Stimulated activated memory B cell treated with anti-CD40 and anti-IgM and Interleukin-4, amounts not matched to agents 10 μg/mL and 1 μg/mL and 100 μg/mL, for 72 hours (primary cell): ENCODE data around the gene RER1.

ENCODE experiments used
- ATAC-seq: fragments of 150-1000 bp; cut with Tn5 transposase; 2 replicates; pipeline ENCODE4 v1.10.0; 2021
- H3K27ac Mint-ChIP-seq: one replicate; pipeline ENCODE4 v1.8.0; 2022; ENCODE audit warnings: mild to moderate bottlenecking, mixed read lengths
- H3K27me3 Mint-ChIP-seq: one replicate; pipeline ENCODE4 v1.8.0; 2022; ENCODE audit warnings: mixed read lengths
- H3K36me3 Mint-ChIP-seq: one replicate; pipeline ENCODE4 v1.8.0; 2022; ENCODE audit warnings: mixed read lengths
- H3K4me1 Mint-ChIP-seq: one replicate; pipeline ENCODE4 v1.8.0; 2022; ENCODE audit warnings: mixed read lengths
- H3K4me3 Mint-ChIP-seq: one replicate; pipeline ENCODE4 v1.8.0; 2022; ENCODE audit warnings: mild to moderate bottlenecking, moderate library complexity, mixed read lengths
- H3K9me3 Mint-ChIP-seq: one replicate; pipeline ENCODE4 v1.8.0; 2022; ENCODE audit warnings: mixed read lengths

The RER1 gene

DNA sequence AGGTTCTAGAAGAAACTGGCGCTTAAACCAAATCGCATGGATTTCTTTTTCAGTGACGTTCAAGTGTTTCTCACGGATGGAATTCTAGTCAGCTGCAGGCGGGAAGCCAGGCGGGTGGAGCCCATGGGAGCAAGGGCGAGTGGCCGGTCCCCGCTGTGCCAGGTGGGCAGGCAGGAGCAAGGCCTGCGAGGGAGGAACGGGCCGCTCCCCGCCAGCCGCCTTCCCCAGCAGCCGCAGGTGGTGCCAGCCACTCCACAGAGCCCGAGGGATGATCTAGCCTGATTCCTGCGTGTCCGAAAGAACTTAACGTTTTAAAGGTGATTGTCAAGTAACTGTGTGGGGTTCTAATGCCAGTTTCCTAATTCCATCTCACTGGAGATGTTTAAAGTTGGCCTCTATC is 11.6 kb downstream of the RER1 start:
- no peak for ATAC-seq
- no peak overlapping the region for H3K27ac Mint-ChIP-seq
- H3K4me1 Mint-ChIP-seq: peaks cover 6% of the 10 kb centered on the region
- no peaks in the 10 kb centered on the region for H3K9me3 Mint-ChIP-seq
- no peak overlapping the region for H3K4me3 Mint-ChIP-seq
- H3K27me3 Mint-ChIP-seq: no peaks in the 10 kb centered on the region
- H3K36me3 Mint-ChIP-seq: peaks cover 50% of the 10 kb centered on the region

DNA sequence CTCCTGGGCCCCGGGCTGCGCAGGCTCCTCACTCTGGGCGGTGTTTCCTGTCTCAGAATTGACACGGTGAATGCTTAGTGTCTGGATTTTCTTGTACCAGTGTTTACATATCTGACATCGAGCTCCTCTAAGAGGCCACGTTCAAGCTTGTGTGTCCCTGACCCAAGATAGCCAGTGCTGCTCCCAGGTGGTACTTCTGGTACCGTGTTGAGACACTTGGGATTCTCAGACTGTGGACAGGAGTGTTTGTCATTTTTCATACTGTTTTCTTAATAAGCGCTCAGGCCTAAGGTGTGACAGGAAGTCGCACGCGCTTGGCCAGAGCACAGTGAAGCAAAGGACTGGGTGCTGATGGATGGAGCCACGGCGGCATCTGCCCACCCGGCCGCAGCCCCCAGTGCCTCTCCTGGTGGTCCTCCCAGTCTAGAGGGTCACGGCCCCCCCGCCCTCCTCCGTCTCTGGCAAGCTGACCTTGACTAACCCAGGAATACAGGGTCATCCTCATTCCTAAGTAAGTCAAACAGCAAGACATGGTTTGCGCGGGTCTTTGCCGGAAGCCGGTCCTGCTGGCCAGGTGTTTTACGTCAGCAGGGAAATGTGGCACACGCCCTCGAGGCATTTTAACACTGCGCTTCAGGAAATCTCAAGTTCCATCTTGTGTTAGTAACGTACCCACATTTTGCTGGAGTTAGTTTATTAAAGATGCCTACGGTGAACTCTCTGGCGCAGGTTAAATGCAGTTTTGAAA is 12.7 kb downstream of the RER1 start:
- ATAC-seq: no peak
- H3K4me3 Mint-ChIP-seq: no peak overlapping the region
- peaks cover 47% of the 10 kb centered on the region for H3K36me3 Mint-ChIP-seq
- H3K9me3 Mint-ChIP-seq: no peaks in the 10 kb centered on the region
- peaks cover 6% of the 10 kb centered on the region for H3K4me1 Mint-ChIP-seq
- H3K27ac Mint-ChIP-seq: no peak overlapping the region
- no peaks in the 10 kb centered on the region for H3K27me3 Mint-ChIP-seq

DNA sequence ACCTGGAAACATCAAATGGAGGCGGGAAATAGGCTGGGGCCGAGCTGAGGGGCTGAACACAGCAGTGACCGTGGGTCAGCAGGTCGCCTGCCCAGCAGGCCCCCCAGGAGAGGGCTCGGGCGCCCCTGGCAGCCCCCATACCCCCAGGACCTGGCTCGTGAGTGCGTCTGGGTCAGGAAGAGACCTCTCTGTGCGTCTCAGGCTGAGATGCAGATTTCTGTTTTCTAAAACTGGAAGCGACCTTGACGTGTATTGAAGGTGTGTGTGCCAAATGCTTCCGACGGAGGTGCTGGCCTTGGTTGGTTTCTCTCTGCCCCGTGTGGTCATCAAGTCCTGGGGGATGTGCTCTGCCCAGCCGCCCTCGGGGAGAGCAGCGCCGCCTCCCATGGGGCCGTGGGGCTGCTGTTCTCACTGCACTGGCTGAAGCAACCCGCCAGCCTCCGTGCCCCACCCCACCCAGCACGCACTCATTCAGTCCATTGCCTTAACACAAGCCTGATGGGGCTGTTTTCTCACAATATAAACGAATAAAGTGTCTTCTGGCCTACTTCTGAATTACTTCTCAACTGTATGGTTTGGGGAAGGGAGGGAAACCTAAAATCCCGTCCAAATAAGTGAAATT is 13.4 kb downstream of the RER1 start:
- H3K4me3 Mint-ChIP-seq: no peak overlapping the region
- H3K27ac Mint-ChIP-seq: no peak overlapping the region
- no peaks in the 10 kb centered on the region for H3K27me3 Mint-ChIP-seq
- no peak for ATAC-seq
- H3K9me3 Mint-ChIP-seq: no peaks in the 10 kb centered on the region
- peaks cover 46% of the 10 kb centered on the region for H3K36me3 Mint-ChIP-seq
- peaks cover 11% of the 10 kb centered on the region for H3K4me1 Mint-ChIP-seq

DNA sequence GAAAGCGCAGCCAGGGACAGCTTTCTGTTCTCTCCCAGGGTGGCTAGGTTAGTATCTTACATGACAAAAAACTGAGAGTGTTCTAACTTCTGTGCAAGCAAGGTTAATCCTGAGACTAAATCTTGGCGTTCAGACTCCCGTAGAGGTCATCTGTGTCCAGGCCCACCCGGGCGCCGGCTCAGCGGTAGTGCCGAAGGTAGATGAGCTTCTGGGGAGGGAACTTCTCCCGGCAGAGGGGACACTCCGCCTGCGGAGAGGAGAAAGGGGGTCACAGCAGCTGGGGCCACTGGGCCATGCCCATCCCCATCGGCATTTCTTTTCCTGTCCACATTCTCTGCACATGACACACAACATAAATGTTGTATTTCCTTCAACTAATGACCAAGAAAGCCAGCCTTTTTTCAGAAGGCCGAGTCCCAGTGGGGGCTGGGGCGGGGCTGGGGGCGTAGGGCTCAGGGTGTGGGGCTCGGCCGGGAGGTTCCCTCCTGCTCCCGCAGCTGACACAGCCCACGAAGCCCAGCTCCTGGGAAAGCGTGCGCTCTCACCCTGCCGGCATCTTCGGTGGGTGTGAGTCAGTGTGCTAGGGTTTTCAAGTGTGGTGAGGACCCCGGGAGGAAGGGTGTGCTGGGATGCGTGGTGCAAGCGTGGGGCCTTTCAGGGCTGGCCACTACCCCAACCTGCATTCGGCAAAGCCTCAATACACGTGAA is 14.1 kb downstream of the RER1 start:
- Mint-ChIP-seq H3K4me1 (peaks cover 17% of the 10 kb centered on the region), H3K27me3 (no peaks in the 10 kb centered on the region), H3K36me3 (peaks cover 39% of the 10 kb centered on the region), H3K4me3 (no peak overlapping the region), H3K9me3 (no peaks in the 10 kb centered on the region), H3K27ac (no peak overlapping the region)
- ATAC-seq: no peak

DNA sequence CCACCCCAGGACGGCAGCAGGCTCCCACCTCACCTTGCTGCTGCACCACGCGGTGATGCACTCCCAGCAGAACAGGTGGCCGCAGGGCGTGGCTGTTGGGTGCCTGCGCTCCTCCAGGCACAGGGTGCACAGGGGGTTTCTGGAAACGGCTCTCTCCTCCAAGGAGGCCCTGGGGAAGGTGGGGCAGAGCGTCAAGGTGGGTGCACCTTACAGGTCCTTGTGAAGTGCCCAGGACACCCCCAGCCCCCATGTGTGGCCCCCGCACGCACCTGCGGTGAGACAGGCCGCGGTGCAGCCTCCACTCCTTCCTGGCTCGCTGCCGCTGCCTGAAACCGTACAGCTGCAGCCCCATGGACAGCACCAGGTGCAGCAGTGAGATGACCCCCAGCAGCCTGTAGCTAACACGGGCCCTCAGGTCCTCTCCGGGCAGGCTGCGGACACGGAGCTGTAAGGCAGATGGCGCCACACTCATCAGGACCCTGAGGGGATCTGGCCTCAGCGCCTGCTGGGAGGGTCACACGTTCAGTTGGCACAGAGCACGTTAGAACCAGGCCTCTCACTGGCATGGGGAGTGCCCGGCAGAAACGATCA is 14.9 kb downstream of the RER1 start:
- Mint-ChIP-seq H3K4me3 (no peak overlapping the region), H3K4me1 (peaks cover 22% of the 10 kb centered on the region), H3K9me3 (no peaks in the 10 kb centered on the region), H3K36me3 (peaks cover 32% of the 10 kb centered on the region), H3K27ac (no peak overlapping the region), H3K27me3 (no peaks in the 10 kb centered on the region)
- no peak for ATAC-seq

DNA sequence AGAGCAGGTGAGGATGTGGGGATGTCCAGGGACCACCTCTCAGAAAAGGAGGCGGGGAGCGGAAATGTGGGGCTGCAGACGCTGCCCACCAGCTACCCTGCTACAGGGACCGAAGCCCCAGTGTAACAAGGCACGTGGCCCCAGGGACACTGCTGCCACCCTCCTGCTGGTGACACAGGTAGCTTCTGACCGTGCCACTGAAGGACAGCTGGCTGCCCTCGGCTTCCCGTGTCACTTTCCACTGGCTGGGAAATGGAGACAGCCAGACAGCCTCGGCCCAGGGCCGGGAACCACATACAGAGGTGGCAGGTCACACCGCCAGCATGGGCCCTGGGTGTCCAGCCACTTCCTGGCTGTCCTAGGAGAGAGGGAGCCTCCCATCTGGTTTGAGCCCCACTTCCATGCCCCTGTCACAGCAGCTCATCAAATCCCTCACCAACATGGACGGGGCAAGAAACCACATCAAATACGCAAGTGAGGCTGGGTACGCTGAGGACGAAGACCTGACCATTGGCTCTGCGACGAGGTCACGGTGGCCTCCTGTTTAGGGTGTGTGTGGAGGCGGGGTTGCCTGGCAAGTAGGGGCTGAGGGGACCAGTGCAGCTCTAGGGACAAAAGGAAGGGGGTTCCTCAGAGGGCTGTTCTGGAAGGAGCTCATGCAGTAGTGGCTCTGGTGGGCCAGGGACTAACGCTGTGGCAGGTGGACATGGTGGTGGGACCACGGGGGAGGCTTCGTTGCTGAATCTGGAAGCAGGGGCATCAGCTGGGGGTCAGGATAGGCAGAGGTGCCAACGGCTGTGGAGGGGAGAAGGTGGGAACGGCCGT is 15.7 kb downstream of the RER1 start:
- H3K27ac Mint-ChIP-seq: no peak overlapping the region
- ATAC-seq: no peak
- peaks cover 24% of the 10 kb centered on the region for H3K36me3 Mint-ChIP-seq
- H3K27me3 Mint-ChIP-seq: no peaks in the 10 kb centered on the region
- peaks cover 22% of the 10 kb centered on the region for H3K4me1 Mint-ChIP-seq
- no peak overlapping the region for H3K4me3 Mint-ChIP-seq
- H3K9me3 Mint-ChIP-seq: no peaks in the 10 kb centered on the region

DNA sequence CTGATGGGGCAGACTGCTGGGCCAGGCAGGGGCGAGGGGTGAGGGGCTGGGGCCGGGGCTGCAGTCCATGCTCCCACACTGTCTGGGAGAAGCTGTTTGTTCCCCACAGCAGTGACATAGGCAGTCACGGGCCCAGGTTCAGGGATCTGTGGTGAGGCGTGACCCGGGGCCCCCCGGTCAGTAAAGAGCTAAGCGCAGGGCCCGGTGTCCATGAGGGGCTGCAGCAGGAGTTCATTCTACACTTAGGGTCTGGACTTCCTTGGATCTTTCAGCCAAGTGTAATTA is 16.3 kb downstream of the RER1 start:
- ATAC-seq: no peak
- Mint-ChIP-seq H3K27ac (no peak overlapping the region), H3K27me3 (no peaks in the 10 kb centered on the region), H3K9me3 (no peaks in the 10 kb centered on the region), H3K36me3 (peaks cover 22% of the 10 kb centered on the region), H3K4me3 (no peak overlapping the region), H3K4me1 (peaks cover 22% of the 10 kb centered on the region)

DNA sequence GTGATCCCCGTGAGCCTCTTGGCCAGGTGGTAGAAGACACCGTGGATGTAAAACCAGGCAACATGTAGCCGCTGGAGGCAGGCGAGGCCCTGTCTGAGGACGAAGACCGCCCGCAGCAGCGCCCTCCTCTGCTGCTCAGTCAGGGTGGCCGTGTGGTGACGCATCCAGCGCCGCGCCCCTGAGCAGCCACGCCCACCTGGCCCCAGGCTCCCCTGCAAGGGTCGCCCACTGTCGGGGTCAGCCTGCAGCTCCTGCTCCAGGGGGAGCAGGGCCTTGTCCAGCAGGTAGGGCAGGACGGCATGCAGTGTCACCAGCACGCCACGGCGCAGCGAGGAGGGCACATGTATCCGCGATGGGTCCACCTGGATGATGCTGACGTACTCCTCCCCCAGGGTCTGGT is 16.8 kb downstream of the RER1 start:
- Mint-ChIP-seq H3K9me3 (no peaks in the 10 kb centered on the region), H3K4me3 (no peak overlapping the region), H3K27ac (no peak overlapping the region), H3K4me1 (peaks cover 22% of the 10 kb centered on the region), H3K27me3 (no peaks in the 10 kb centered on the region), H3K36me3 (peaks cover 18% of the 10 kb centered on the region)
- ATAC-seq: no peak

DNA sequence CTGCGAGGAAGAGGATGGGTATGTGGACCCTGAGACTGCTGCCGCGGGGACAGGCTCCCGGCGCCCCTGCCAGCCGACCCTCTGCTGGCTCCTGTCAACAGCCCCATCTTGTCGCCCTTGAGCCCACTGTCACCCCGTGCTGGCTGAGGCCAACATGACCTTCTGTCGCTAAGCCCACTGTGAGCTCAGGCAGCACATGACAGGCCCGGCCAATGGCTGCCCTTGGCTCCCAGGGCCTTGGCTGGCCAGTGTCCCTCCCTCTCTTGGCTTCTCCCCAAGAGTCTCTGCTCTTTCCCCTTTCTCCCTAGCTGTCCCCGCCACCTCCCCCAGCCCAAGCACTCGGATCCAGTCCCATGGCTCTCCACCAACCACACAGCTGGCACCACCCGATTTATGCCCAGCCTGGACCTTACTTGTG is 17.2 kb downstream of the RER1 start:
- H3K27me3 Mint-ChIP-seq: no peaks in the 10 kb centered on the region
- peaks cover 26% of the 10 kb centered on the region for H3K4me1 Mint-ChIP-seq
- no peak overlapping the region for H3K27ac Mint-ChIP-seq
- no peaks in the 10 kb centered on the region for H3K9me3 Mint-ChIP-seq
- ATAC-seq: no peak
- peaks cover 18% of the 10 kb centered on the region for H3K36me3 Mint-ChIP-seq
- no peak overlapping the region for H3K4me3 Mint-ChIP-seq

DNA sequence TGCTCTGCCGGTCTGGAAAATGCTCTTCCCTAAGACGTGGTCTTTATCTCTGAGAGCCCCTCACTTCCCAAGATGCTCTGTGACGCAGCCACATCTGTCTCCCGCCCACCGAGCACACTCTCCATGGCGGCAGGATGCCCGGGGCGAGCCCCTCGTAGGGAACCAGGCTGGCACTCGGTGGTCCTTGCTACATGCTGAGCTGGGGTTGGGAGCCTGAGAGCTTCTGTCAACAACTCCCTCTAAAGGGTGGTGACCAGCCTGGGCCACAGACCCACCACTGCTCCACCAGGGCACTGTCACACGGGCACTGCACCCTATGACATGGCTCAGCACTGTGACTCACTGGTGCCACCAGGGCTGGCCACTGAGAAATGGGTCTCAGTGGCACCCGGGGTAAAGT is 18.1 kb downstream of the RER1 start:
- no peaks in the 10 kb centered on the region for H3K9me3 Mint-ChIP-seq
- ATAC-seq: no peak
- H3K27ac Mint-ChIP-seq: peak overlapping the region; percentile 37
- peaks cover 35% of the 10 kb centered on the region for H3K4me1 Mint-ChIP-seq
- H3K36me3 Mint-ChIP-seq: peaks cover 18% of the 10 kb centered on the region
- H3K27me3 Mint-ChIP-seq: no peaks in the 10 kb centered on the region
- no peak overlapping the region for H3K4me3 Mint-ChIP-seq

DNA sequence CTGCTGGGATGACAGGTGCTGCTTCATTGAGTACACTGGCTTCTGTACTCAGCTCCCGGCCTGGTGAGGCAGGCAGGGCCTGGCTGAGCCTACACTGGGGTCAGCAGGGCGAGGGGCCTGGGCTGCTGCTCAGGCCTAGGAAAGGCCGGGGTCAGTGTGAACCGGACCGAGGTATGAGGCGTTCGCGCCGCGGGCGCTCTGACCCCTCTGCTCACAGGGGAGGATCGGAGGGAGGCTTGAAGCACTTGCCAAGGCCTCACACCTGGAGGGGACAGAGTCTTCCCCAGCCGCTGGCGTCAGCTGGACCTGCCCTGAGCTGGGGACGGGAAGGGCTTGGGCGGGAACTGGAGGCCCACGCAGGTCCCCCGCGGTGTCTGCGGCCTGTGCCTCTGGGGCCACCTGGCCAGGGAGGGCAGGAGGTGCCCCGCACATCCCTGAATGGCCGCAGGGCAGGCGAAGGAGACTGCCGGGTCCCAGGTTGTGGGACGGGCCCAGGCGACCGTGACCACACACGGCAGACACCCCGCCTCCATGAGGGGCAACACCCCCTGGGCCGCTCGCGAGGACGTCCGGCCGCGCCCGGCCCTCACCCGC is 20.3 kb downstream of the RER1 start:
- ATAC-seq: peak; percentile 38
- peaks cover 54% of the 10 kb centered on the region for H3K4me1 Mint-ChIP-seq
- peak overlapping the region; percentile 89 for H3K4me3 Mint-ChIP-seq
- H3K27ac Mint-ChIP-seq: peak overlapping the region; percentile 89
- H3K27me3 Mint-ChIP-seq: no peaks in the 10 kb centered on the region
- no peaks in the 10 kb centered on the region for H3K9me3 Mint-ChIP-seq
- peaks cover 18% of the 10 kb centered on the region for H3K36me3 Mint-ChIP-seq

DNA sequence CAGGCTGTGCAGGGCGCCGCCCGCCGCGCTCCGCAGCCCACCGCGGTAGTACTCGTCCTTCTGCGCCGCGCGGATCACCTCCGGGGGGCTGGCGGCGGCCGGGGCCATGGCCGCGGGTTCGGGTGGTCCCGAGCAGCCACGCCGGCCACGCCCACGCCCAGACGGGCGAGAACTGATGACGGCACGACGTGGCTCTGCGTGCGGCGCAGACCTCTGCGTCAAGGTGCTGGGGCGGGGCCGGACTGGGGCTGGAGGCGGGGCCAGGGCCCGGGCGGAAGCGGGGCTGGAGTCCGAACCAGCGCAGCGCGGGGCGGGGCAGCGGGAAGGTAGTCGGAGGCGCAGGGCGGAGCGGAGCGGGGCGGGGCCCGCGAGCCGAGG is 20.7 kb downstream of the RER1 start, which contains the start of gene PEX10:
Gene PEX10 (minus strand): TSS at position 170 of the 378 bp plus-strand sequence. CDS start 62 bp downstream, at position 108.
- Mint-ChIP-seq H3K4me3 (peak within 1 kb of the TSS; percentile 89), H3K27me3 (no peaks in the 10 kb centered on the region), H3K9me3 (no peaks in the 10 kb centered on the region), H3K4me1 (peaks cover 58% of the 10 kb centered on the region), H3K27ac (peak within 1 kb of the TSS; percentile 89), H3K36me3 (peaks cover 16% of the 10 kb centered on the region)
- peak; percentile 95 for ATAC-seq

DNA sequence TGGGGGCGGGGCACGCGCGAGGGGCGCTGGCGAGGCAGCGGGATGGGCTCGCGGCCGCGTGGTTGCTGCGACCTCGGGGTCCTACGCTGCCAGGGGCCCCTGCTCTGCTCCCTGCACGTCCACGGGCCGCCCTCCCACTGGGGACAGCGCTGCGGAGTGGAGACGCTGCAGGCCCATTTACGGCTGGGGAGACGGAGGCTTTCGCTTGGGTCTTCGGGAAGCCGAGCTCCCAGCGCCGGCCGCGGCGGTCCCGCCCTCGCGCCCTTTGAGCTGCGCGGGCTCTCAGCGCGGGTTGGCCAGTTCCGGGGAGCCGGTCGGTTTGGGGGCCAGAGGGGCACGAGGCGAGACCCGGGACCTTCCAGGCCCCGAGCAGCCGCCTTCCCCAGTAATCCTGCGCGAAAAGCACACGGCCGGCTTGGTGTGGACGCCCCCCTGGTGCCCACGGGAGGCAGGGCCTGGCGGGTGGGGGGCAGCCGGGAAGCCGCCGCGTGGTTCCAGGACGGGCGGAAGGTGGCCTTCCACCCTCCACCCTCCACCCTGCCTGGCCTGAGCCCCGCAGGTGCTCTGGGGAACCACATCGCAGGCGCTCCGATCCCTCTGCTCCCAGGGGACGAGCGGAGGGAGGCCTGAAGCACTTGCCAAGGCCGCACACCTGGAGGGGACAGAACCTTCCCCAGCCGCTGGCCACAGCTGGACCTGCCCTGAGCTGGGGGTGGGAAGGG is 21.3 kb downstream of the RER1 start:
- peak overlapping the region; percentile 72 for H3K4me3 Mint-ChIP-seq
- peaks cover 10% of the 10 kb centered on the region for H3K36me3 Mint-ChIP-seq
- H3K27ac Mint-ChIP-seq: peak overlapping the region; percentile 89
- H3K9me3 Mint-ChIP-seq: no peaks in the 10 kb centered on the region
- no peaks in the 10 kb centered on the region for H3K27me3 Mint-ChIP-seq
- peak; percentile 42 for ATAC-seq
- peaks cover 58% of the 10 kb centered on the region for H3K4me1 Mint-ChIP-seq
